ENCODE data around the gene POU5F1.

DNA sequence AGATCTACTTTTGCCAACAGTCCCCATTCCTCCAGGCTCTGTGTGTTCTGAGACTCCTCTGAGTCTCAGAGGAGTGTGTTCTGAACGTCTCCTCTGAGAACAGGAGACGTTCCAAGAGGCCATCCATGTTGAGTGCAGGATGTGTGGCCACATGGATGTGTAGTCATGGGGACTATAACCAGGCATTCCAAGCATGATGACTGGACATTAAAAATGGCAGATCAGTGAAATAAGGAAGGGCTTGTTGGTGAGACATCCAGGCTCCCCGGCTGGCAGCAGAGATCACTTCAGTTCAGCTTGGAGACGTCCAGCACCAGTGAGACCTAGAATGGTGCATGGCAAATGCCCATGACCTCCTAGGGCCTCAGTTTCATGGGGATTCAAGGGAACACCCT, 34.3 kb upstream of the POU5F1 start:
- no peak for TF ChIP-seq POLR2AphosphoS2 (conservative IDR thresholded peaks at IDR 0.05; ENCODE audit: low read length)
- TF ChIP-seq, protein P1, sequence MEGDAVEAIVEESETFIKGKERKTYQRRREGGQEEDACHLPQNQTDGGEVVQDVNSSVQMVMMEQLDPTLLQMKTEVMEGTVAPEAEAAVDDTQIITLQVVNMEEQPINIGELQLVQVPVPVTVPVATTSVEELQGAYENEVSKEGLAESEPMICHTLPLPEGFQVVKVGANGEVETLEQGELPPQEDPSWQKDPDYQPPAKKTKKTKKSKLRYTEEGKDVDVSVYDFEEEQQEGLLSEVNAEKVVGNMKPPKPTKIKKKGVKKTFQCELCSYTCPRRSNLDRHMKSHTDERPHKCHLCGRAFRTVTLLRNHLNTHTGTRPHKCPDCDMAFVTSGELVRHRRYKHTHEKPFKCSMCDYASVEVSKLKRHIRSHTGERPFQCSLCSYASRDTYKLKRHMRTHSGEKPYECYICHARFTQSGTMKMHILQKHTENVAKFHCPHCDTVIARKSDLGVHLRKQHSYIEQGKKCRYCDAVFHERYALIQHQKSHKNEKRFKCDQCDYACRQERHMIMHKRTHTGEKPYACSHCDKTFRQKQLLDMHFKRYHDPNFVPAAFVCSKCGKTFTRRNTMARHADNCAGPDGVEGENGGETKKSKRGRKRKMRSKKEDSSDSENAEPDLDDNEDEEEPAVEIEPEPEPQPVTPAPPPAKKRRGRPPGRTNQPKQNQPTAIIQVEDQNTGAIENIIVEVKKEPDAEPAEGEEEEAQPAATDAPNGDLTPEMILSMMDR (IDR thresholded peaks at IDR 0.05): no peak
- no peak for TF ChIP-seq ESRRA (IDR thresholded peaks at IDR 0.05; ENCODE audit: borderline replicate concordance, low read length)
- TF ChIP-seq BHLHE40 (IDR thresholded peaks at IDR 0.05; ENCODE audit: low read depth, low read length): no peak
- TF ChIP-seq REST (IDR thresholded peaks at IDR 0.05): no peak
- no peak for TF ChIP-seq MYC (IDR thresholded peaks at IDR 0.05; ENCODE audit: borderline replicate concordance, low read length)
- TF ChIP-seq CHD2 (IDR thresholded peaks at IDR 0.05; ENCODE audit: low read length, partially characterized antibody): no peak
- TF ChIP-seq RAD21 (conservative IDR thresholded peaks at IDR 0.05 in 1 of 2, IDR thresholded peaks at IDR 0.05 in 1 of 2): no peak
- TF ChIP-seq EP300 (IDR thresholded peaks at IDR 0.05): no peak
- no peak for TF ChIP-seq FOXS1 (CRISPR knock-in tag; IDR thresholded peaks at IDR 0.05)
- no peak for TF ChIP-seq RFX5 (IDR thresholded peaks at IDR 0.05)
- no peak for TF ChIP-seq HOXA7 (CRISPR knock-in tag; IDR thresholded peaks at IDR 0.05)
